SK-N-SH (cell line): Measurements from ENCODE around the gene SPRYD4. TPM values are rescaled to one million over a fixed set of nuclear protein-coding genes. Genes with fewer than 3 reads are reported as not detected.

Experiments used
- CTCF ChIA-PET: fragments of 300-600, 350-600 bp; formaldehyde crosslinking; extraction: SDS; loops from one replicate; lab custom pipeline; 2021; lab: Yijun Ruan, JAX
- POLR2A ChIA-PET: fragments of 350-600 bp; sonication (Branson Sonifier 250); formaldehyde crosslinking; extraction: SDS; loops from one replicate; lab custom pipeline; 2020; ENCODE audit warnings: antibody characterized with exemption, inconsistent platforms; lab: Yijun Ruan, JAX
- DNase-seq: peaks from one replicate; pipeline ENCODE4 v3.0.0; 2012
- H2AFZ ChIP-seq: fragments of 200-600 bp; sonication (generic); 2 replicates; pipeline ENCODE4 v1.8.1; 2016; ENCODE audit warnings: antibody characterized with exemption, mild to moderate bottlenecking, low read depth
- H3F3A ChIP-seq: fragments of 200-600 bp; sonication (generic); replicated peaks from 2 replicates; pipeline ENCODE3; 2016; ENCODE audit warnings: antibody characterized with exemption, mild to moderate bottlenecking; ENCODE audit not compliant: insufficient read depth
- H3K27ac ChIP-seq, 2 experiments: fragments of 200-500 bp in 1 of 2; fragments of 200-600 bp in 1 of 2; sonication (Bioruptor generic) in 1 of 2; sonication (generic), shearing (Covaris generic) in 1 of 2; 2 replicates each; pipeline versions ENCODE4 v1.5.1 to v1.6.1; 2014 to 2016; ENCODE audit warnings: low read depth in 2 of 2, inconsistent platforms in 1 of 2, low read length in 1 of 2, mild to moderate bottlenecking in 1 of 2, mixed read lengths in 1 of 2
- H3K27me3 ChIP-seq: fragments of 200-600 bp; sonication (generic), shearing (Covaris generic); 2 replicates; pipeline ENCODE4 v1.6.1; 2016; ENCODE audit warnings: mixed run types; ENCODE audit not compliant: insufficient read depth
- H3K36me3 ChIP-seq, 2 experiments: fragments of 200-500 bp in 1 of 2; fragments of 200-600 bp in 1 of 2; sonication (Bioruptor generic) in 1 of 2; sonication (generic) in 1 of 2; replicated peaks in 1 of 2; 2 replicates each; pipeline versions ENCODE3 to v1.5.1; 2014 to 2016; ENCODE audit warnings: low read length in 1 of 2, mild to moderate bottlenecking in 1 of 2; ENCODE audit not compliant: insufficient read depth in 2 of 2, control insufficient read depth in 1 of 2
- H3K4me1 ChIP-seq, 2 experiments: fragments of 200-500 bp in 1 of 2; fragments of 200-600 bp in 1 of 2; sonication (Bioruptor generic) in 1 of 2; sonication (generic), shearing (Covaris generic) in 1 of 2; 2 replicates each; pipeline versions ENCODE4 v1.5.1 to v1.6.1; 2014 to 2016; ENCODE audit warnings: low read depth in 1 of 2, low read length in 1 of 2, mixed run types in 1 of 2; ENCODE audit not compliant: insufficient read depth in 2 of 2, control insufficient read depth in 1 of 2
- H3K4me2 ChIP-seq: fragments of 200-600 bp; sonication (generic), shearing (Covaris generic); 2 replicates; pipeline ENCODE4 v1.6.1; 2017; ENCODE audit warnings: mixed run types
- H3K4me3 ChIP-seq, 2 experiments: fragments of 200-500 bp in 1 of 2; fragments of 200-600 bp in 1 of 2; sonication (Bioruptor generic) in 1 of 2; sonication (generic), shearing (Covaris generic) in 1 of 2; 2 replicates each; pipeline versions ENCODE4 v1.5.1 to v1.8.1; 2014 to 2016; ENCODE audit warnings: low read depth in 2 of 2, inconsistent platforms in 1 of 2, low read length in 1 of 2, mild to moderate bottlenecking in 1 of 2, mixed read lengths in 1 of 2, moderate library complexity in 1 of 2
- H3K79me2 ChIP-seq: fragments of 200-600 bp; sonication (generic); 2 replicates; pipeline ENCODE4 v1.8.1; 2017; ENCODE audit warnings: mild to moderate bottlenecking; ENCODE audit not compliant: insufficient read depth
- H3K9ac ChIP-seq: fragments of 200-600 bp; sonication (generic); 2 replicates; pipeline ENCODE4 v1.6.1; 2017; ENCODE audit warnings: mixed run types
- H3K9me2 ChIP-seq: fragments of 200-600 bp; sonication (generic); 2 replicates; pipeline ENCODE4 v1.6.1; 2017; ENCODE audit warnings: mixed run types
- H3K9me3 ChIP-seq: fragments of 200-600 bp; sonication (generic); 2 replicates; pipeline ENCODE4 v1.6.1; 2017; ENCODE audit warnings: mixed run types, mild to moderate bottlenecking, moderate library complexity
- H4K20me1 ChIP-seq: fragments of 200-600 bp; sonication (generic); 2 replicates; pipeline ENCODE4 v1.6.1; 2017; ENCODE audit warnings: mild to moderate bottlenecking, mixed run types; ENCODE audit not compliant: insufficient read depth
- ELF1 ChIP-seq: IDR thresholded peaks from 2 replicates; pipeline ENCODE4 v1.4.0; 2012
- FOXJ3 ChIP-seq: sonication (generic); formaldehyde crosslinking; IDR thresholded peaks from 2 replicates; pipeline ENCODE4 v1.5.1; 2020; ENCODE audit warnings: mild to moderate bottlenecking, missing genetic modification reagents
- FOXM1 ChIP-seq: IDR thresholded peaks from 2 replicates; pipeline ENCODE4 v1.4.0; 2012; ENCODE audit warnings: low read depth, mild to moderate bottlenecking
- GABPA ChIP-seq: IDR thresholded peaks from 2 replicates; pipeline ENCODE4 v1.4.0; 2012; ENCODE audit warnings: low read depth, mild to moderate bottlenecking
- IRF3 ChIP-seq: fragments of 150-350 bp; IDR thresholded peaks from 2 replicates; pipeline ENCODE4 v1.6.1; 2016; ENCODE audit warnings: mild to moderate bottlenecking, low read depth, low read length
- NRF1 ChIP-seq: IDR thresholded peaks from 2 replicates; pipeline ENCODE4 v1.6.1; 2012; ENCODE audit warnings: low read depth, mild to moderate bottlenecking, low read length
- POLR2AphosphoS5 ChIP-seq: IDR thresholded peaks from 2 replicates; pipeline ENCODE4 v1.6.1; 2012; ENCODE audit warnings: low read depth, low read length
- RAD21 ChIP-seq: IDR thresholded peaks from 2 replicates; pipeline ENCODE4 v1.6.1; 2012; ENCODE audit warnings: mild to moderate bottlenecking, low read length
- RCOR1 ChIP-seq: fragments of 150-350 bp; IDR thresholded peaks from 2 replicates; pipeline ENCODE4 v1.6.1; 2017; ENCODE audit warnings: antibody characterized with exemption, low read length
- TCF12 ChIP-seq: IDR thresholded peaks from 2 replicates; pipeline ENCODE4 v1.4.0; 2012
- TEAD4 ChIP-seq: IDR thresholded peaks from 2 replicates; pipeline ENCODE4 v1.4.0; 2012; ENCODE audit warnings: mild to moderate bottlenecking, borderline replicate concordance; ENCODE audit not compliant: insufficient read depth
- USF1 ChIP-seq: IDR thresholded peaks from 2 replicates; pipeline ENCODE4 v1.4.0; 2012; ENCODE audit warnings: low read depth, borderline replicate concordance
- USF2 ChIP-seq: fragments of 150-350 bp; IDR thresholded peaks from 2 replicates; pipeline ENCODE4 v1.6.1; 2017; ENCODE audit warnings: antibody characterized with exemption, low read length, low read depth, borderline replicate concordance
- WGBS: methylation state at CpG from one replicate; pipeline ENCODE4 v1.1.6; 2017; ENCODE audit warnings: low lambda C conversion rate; 5-methylcytosine and 5-hydroxymethylcytosine counted together
- polyA plus RNA-seq, 3 experiments: library from polyadenylated mRNA; depleted of rRNA; stranded (reverse); fragments of >200 nt; gene quantifications; 2 replicates each; pipeline ENCODE4 v1.2.3, GENCODE V29; 2012

The SPRYD4 gene
- polyA plus RNA-seq, 1 of the 3 experiments (the other 2 are of a cell fraction): 2.6 TPM

GRCh38 chr12:56474389-56474788 is 6.0 kb downstream of the SPRYD4 start (continued):
- TF ChIP-seq POLR2AphosphoS5: no peak
- TF ChIP-seq USF1: no peak

GRCh38 chr12:56476143-56476542 is 7.8 kb downstream of the SPRYD4 start:
- Histone ChIP-seq H3K36me3 (peaks cover 6 to 13% of the 10 kb centered on the region in 2 experiments), H3K4me3 (no peak overlapping the region), H2AFZ (no peak overlapping the region), H3K9ac (no peak overlapping the region), H3K9me2 (no peaks in the 10 kb centered on the region), H3K27me3 (no peaks in the 10 kb centered on the region), H3K79me2 (no peaks in the 10 kb centered on the region; the same call in 1 of the 2 replicates), H4K20me1 (no peaks in the 10 kb centered on the region), H3K27ac (no peak overlapping the region), H3K4me2 (no peak overlapping the region), H3K4me1 (no peaks in the 10 kb centered on the region; a peak in 1 of 4 replicates), H3F3A (no peaks in the 10 kb centered on the region), H3K9me3 (no peaks in the 10 kb centered on the region)
- ChIA-PET CTCF (interaction anchor here (1.3 kb wide), 1 partner anchor 118 kb away, joined by 3 read pairs; no protein-coding TSS in a partner anchor), POLR2A (no interaction called here)
- 76% methylated on average over 6 of the region's 6 CpGs for WGBS
- DNase-seq: no peak
- TF ChIP-seq USF1 (no peak), USF2 (no peak), NRF1 (no peak), TEAD4 (no peak), GABPA (no peak), POLR2AphosphoS5 (no peak), RAD21 (no peak), RCOR1 (no peak), FOXM1 (no peak), ELF1 (no peak), FOXJ3 (CRISPR knock-in tag) (no peak), IRF3 (no peak), TCF12 (no peak)
